WTC11 (cell line): ENCODE results near the gene KRT80.

Experiments used
- ATF3 ChIP-seq: sonication (generic); formaldehyde crosslinking; conservative IDR thresholded peaks from 2 replicates; pipeline ENCODE4 v1.8.1; 2022; ENCODE audit warnings: mild to moderate bottlenecking, missing genetic modification reagents
- CTCF ChIP-seq: fragments of 200-600 bp; IDR thresholded peaks from 2 replicates; pipeline ENCODE4 v1.8.0; 2022; ENCODE audit warnings: antibody characterized with exemption
- E2F5 ChIP-seq: sonication (generic); formaldehyde crosslinking; IDR thresholded peaks from 2 replicates; pipeline ENCODE4 v1.8.1; 2022; ENCODE audit warnings: mild to moderate bottlenecking, moderate library complexity, missing genetic modification reagents
- SP1 ChIP-seq: sonication (generic); formaldehyde crosslinking; conservative IDR thresholded peaks from 2 replicates; pipeline ENCODE4 v1.8.1; 2022; ENCODE audit warnings: missing genetic modification reagents
- TCF7 ChIP-seq: sonication (generic); formaldehyde crosslinking; IDR thresholded peaks from 2 replicates; pipeline ENCODE4 v1.8.0; 2022; ENCODE audit warnings: mild to moderate bottlenecking, low read depth, missing genetic modification reagents, moderate library complexity

- TF ChIP-seq ATF3 (CRISPR knock-in tag) = no peak
- TF ChIP-seq SP1 (CRISPR knock-in tag) = no peak
- TF ChIP-seq TCF7 (CRISPR knock-in tag) = no peak
- TF ChIP-seq CTCF = no peak
- no peak for TF ChIP-seq E2F5
Measured at GRCh38 chr12:52146822-52147366, 44.9 kb downstream of the KRT80 start.
